Right hindlimb (tissue), 1 donor: ENCODE measurements around the gene RBM48.
"Not testable (repeated sequence)": the region's sequence is repeated elsewhere in the genome, so short reads cannot be mapped to it uniquely, and the experiment has no call there.

Source experiments
- DNase-seq: peaks from one replicate; pipeline ENCODE4 v3.0.0-alpha.2; 2018

RBM48 gene

DNA sequence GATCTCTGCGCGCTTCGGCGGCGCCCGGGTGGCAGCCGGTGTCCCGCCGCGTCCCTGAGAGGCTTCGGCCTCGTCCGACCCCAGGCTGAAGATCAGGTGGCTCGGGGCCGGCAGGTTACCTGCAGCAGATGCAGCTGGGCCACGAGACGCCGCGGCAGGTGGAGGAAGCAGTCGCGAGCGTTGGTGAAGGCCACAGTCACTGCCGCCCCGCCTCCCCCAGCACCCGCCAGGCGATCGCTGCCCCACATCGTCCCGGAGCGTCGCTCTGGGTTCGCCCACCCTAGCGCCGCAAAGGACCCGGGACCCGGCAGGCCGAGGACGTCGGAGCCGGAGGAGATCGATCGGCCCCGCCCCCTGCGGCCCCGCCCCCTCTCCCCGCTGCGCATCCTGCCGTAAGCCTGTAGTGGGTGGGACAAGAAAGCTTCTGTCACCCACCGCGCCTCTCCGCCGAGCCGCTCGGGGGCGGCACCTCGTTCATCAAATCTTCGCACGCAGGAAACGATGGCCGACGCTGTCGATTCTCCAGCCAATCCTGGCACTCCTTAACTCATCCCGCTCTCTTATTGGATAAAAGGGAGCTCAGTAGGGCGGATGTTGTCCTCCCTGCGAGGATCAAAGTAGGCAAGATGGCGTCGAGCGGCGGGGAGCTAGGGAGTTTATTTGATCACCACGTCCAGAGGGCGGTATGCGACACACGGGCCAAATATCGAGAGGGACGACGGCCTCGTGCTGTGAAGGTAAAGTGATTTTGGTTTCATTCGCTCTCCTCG is at the start of gene RBM48, which contains the start of gene PEX1:
TSS of gene RBM48 (plus strand) at position 608 of the 770 bp plus-strand sequence. CDS start at position 627, 19 bp downstream.
TSS of gene PEX1 (minus strand) at position 333 of the 770 bp plus-strand sequence. CDS start at position 248, 85 bp downstream.
- DNase-seq, result peak; percentile 99

DNA sequence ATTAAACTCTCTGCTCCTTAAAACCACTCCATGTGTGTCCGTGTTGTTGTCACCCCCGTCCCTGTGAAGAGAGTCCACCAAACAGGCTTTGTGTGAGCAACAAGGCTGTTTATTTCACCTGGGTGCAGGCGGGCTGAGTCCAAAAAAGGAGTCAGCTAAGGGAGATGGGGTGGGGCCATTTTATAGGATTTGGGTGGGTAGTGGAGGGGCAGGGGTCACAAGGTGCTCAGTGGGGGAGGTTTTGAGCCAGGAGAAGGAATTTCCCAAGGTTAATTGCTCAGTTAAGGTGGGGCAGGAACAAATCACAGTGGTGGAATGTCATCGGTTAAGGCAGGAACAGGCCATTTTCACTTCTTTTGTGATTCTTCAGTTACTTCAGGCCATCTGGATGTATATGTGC is 49.4 kb upstream of the RBM48 start:
- not testable (repeated sequence) for DNase-seq

DNA sequence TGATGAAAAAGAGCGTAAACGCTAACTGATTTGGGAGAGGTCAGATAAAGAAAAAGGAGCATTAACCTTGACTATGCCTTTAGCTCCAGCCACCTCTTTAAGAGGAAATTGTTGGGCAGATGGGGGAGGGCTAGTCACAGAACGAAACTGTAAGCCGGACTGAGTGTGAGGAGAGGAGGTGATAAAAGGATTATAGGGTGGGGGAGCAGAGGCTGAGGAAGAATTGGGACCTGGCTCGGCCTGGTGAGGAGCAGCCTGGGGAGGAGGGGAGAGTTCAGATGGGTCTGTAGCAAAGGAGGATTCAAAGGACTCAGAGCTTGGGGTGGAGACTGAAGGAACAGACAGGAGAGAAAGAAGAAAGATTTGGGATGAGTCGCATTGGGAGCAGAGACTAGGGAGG is 45.0 kb upstream of the RBM48 start:
- not testable (repeated sequence) for DNase-seq

DNA sequence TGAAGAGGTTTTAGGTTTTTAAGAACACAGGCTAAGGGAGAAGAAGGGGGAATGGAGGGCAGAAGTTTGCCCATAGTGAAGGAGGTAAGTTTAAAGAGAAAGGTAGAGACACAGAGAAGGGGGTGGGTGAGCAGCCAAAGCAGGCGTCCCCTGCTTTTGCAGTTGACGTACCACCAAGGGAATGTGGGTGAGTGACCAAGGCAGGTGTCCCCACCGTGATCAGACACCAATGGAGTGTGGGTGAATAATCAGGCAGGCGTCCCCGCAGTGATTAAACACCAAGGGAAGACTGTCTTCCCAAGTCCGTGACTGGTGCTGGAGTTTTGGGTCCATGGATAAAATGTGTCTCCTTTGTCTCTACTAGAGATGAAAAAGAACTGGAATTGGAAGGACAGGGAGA is 44.4 kb upstream of the RBM48 start:
- not testable (repeated sequence) for DNase-seq

DNA sequence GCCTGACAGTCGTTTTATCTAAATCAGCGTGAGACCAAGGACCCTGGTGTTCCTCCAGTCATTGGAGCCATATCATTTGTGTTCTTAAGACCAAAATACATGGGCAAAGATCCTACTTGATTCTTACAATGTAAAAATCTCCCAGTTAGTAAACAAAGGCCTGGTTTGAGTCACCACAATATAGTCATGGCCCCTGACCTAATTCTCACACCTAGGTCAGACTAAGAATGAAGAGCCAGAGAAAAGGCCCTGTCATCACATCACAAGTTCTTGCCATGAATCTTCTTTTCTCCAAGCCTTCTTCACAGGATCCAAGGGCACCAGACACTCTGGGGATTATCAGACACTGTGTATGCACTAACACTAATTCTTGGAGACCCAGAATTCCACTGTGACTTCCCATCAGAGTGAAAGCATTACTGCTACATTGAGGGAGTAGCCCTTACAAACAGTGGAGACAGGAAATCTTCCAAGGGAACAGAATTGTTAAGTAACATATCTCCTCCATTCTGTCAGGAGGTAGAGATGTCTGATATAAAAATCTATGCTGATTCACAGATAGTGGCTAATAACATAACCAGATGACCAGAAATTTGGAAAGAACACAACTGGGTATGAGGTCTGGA is 43.2 kb upstream of the RBM48 start:
- DNase-seq, result no peak

DNA sequence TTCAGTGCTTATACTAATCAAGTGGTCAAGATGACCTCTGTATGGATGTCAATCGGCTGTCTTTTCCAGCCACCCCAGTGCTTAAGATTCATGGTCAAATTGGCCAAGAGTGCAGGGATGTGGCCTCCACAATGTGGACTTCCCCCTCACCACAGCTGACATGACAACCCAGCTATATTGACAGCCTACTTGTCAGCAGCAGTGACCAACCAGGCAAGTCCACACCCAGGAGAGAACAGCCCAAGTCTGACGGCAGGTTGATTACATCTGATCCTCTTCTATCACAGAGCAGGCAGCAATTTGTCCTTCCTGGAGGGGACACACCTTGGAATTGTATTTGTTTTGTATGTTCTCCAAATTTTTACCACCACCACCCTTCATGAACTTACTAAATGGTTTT is 42.6 kb upstream of the RBM48 start:
- DNase-seq, result no peak

DNA sequence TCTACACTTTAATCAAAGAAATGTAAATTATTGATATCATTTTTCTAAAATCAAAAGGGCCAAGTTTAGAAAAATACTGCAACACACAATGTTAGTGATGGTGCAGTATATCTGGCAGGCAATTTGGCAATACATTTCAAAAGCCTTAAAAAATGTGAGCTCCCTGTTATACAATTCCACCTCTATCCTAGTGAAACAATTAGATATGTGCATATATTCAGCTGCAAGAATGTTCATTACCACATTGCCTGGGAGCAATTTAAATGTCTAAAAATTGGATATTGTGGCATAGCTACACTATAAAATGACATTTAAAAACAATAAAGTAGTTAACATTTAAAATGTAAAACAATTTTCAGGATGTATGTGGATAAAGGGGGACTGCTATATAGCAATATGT is 40.8 kb upstream of the RBM48 start:
- DNase-seq, result no peak

DNA sequence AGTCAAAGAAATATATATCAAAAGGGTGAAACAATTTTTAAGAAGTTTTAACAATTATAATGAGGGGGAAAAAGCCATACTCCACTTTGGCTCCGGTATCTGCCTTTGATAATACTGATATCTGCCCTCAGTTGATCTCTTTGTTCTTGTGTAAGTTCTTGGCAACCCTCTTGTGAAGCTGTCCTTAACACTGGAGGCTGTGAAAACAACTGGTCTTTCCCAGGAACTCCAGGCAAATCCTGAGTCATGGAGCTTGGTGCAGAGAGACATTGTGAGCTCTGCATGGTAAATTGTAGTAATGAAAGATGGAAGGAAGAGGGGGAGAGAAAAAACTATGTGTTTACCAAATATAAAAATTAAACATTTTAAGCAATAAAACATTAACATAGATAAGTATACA is 39.0 kb upstream of the RBM48 start:
- DNase-seq, result no peak

DNA sequence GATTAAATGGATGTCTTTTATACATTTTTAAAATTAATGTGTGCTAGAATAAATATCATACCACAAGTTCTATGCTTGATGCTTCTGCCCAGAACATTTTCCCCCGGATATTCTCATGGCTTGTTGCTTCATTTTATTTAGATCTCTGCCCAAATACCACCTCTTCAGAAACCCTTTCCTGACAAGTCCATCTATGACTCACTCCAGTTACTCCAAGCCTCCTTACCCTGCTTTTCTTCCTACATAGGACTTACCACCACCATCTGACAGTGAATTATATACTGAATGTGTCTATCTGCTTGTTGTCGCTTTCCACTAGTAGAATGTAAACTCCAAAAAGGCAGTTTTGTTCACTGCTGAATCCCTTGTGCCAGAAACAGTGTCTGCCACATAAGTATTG is 31.7 kb upstream of the RBM48 start:
- no peak for DNase-seq

DNA sequence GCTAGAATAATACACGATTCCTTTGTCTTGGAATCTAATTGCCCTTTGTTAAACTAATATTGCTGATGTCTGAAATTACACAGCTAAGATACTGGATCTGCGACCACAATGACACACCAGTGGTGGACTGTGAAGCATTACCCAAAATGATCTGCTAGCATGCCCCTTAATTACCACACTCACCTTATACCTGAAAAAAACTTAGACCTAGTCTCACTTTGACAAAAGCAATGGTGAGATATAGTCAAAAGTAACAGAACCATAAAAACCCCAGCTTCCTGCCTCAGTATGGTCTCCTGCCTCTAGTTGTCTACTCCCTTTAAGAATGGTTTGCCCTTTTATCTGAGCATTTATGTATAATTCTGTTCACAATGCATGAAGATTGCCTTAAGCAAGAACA is 30.0 kb upstream of the RBM48 start:
- no peak for DNase-seq

DNA sequence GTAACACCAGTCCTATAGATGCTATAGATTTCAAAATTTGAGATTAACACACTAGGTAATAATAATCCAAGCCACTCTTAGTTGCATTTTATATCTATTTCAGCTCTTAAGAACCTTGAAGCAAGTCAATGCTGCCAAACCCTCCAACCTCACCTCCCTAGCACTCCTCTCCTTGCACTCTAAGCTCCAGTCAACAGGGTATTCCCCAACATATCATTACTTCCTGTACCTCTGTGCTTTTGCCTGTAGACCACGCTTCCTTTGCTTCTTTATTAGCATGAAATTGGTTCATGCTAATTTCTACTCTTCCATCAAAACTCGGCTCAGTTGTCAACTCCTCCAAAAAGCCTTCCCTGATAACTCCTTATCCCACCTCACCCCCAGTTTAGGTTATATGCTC is 24.8 kb upstream of the RBM48 start:
- DNase-seq, result no peak

DNA sequence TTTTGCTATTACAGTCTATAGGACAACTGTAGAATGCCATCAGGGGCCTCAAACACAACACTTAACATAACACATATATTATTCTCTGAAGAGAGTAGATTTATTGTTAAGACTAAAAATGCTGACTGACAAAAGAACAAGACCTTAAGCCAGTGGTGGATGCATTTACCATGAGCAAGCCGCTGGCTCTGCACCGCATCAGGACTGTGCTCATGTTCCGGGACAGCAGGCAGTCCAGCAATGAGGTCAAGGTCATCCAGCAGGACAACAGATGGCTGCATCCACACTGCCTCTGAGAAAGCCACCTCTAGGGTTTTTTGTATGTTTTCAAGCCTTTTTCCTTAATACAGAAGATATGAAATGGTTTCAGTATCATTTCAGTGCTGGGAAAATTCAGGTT is 24.0 kb upstream of the RBM48 start:
- no peak for DNase-seq

DNA sequence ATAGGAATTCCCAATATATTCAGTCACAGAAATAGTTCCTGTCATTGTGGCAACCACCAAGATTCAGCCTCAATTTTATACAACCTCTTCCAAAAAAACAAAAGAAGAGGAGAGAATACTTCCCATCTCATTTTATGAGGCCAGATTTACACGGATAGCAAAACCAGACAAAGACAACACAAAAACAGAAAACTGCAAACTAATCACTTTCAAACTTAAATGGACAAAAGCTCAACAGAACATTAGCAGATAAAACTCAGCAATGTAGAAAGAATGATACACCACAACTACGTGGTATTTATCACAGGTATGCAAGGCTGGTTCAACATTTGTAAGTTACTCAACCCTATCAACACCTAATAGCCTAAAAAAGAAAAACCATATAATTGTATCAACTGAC is 22.2 kb upstream of the RBM48 start:
- DNase-seq, result no peak

DNA sequence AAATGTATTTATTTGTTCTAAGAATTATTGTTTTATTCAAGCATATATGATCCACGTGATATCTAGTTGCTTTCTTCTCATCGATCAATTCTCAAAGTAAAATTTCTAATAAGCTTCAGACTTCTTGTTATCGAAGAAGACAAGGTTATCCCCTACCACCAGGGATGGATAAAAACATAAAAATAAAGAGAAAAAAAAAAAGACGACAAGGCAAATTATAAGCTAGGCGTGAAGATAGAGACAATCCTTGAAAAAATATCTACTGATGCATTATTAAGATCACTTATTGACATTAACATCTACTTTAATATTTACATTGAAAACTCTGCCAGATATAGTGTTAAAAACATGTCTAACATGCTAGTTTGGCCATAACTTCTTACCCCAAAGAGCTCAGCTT is 19.6 kb upstream of the RBM48 start:
- no peak for DNase-seq

DNA sequence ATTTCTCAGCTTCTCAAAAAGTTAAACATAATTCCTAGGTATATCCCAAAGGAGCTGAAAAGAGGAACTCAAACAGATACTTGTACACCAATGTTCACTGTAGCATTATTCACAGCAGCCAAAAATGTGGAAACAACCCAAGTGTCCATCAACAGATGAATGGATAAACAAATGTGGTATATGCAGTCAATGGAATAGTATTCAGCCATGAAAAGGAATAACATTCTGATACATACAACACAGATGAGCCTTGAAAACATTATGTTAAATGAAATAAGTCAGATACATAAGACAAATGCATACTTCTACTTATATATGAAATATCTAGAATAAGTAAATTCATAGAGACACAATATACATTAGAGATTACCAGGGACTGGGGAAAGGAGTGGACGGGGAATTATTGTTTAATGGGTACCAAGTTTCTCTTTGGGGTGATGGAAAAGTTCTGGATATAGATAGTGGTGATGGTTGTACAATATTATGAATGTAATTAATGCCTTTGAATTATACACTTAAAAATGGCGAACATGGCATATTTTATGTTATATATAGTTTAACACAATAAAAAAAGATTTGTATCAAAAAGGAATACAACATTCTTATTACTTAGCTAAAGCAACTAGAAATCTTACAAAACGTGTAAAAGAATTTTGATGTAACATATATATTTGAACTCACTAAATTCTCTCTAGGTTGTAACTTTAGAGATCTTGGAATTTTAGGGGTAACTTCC is 15.3 kb upstream of the RBM48 start:
- no peak for DNase-seq

DNA sequence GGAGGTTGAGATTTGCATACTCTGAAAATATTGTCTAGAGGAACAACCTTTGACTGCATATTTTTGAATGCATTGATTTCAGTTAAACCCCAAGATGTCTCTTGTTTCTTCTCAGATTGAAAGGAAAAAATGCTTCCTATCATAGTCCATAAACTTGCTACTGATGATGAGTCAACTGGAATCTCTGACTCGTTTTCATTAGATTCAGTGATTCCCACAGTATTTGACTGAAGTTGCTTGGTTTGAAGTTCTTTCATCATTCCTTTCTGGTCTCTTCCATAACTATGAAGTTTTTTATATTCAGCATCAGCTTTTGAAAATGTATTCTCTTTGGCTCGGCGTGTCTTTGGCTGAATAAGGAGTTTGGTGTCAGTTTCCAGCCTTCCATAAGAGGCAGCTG is 11.0 kb upstream of the RBM48 start:
- DNase-seq, result no peak

DNA sequence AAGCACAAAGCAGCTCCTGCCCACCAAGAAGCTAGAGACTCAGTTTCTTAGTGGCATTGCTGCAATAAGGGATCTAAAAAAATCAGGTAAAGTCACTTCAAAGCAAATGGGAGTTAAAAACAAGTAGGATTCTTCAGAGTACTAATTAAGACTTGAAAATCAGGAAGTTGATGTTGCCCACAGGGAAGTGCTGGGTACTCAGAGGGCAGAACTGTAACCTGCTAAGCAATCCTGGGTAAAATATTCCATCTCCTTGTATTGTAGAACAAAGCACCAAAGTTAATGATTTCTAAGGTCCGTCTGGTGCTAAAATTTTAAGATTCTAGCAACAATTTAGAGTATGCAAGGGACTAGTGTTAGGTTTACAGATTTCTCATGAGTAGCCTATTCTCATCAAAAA is 8.6 kb upstream of the RBM48 start:
- no peak for DNase-seq

DNA sequence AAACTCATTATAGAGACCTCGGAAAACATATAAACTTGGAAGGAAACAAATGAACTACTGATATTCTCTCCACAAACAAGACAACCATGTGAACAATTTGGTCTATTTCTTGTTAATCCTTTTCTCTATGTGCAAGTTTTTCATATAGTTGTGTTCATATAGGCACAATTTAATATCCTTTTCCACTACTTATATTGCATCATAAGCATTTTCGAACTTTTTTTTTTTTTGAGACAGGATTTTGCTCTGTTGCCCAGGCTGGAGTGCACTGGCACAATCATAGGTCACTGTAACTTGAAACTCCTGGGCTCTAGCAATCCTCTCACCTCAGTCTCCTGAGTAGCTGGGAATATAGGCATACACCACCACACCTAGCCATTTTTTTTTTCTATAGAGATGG is 5.5 kb upstream of the RBM48 start:
- no peak for DNase-seq

DNA sequence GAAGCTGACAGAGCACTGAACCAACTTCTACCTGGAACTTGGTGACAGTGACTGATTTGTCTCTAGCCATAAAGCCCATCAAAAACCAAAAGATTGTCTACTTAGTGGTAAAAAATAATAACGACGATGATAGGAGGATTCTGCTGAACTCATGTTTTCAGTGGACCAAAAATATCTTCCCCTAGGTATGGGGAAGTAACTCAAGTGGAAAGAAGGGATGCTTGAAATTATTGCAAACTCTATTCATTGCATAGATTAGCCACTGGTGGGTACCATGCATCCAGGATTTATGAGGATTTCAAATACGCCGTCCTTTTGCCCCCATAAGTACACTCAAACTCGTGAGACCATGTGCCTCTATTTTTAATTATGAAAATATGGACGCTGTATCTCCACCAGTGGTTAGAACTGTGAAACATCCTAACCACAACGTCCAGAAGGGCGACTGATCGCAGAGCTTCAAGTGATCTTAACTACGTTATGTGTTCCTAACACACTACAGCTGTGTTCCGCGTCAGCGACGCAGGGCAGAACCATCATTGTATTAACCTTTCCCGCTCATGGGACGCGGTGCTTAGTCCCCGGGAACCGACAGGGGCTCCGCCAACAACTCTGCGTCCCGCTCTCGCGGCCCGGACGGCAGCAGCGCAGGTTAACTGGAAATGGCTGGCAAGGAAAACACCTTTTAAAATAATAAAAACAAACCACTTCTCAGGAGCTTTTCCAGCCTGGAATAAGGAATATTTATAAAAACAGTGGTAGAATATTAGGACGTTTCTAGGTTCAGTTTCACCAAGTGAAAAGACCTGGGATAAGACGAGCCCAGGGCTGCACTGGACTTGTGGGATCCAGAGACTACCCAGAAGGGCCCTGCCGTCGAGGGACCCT is 1.1 kb upstream of the RBM48 start:
- peak; percentile 50 for DNase-seq

DNA sequence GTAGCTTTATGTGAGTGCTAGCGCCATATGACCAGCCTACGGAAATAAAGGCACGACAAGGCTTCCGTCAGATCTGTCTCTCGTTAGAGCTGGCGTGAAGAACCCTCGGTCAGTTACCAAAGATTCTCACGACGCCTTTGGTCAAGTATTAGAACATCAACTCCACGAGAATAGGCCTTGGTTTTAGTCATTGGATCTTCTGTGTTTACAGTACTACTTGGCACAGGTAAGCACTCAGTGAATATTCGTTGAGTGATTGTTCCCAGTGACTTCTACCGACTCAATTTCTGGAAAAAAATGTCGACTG is 316 bp downstream of the RBM48 start:
- no peak for DNase-seq

DNA sequence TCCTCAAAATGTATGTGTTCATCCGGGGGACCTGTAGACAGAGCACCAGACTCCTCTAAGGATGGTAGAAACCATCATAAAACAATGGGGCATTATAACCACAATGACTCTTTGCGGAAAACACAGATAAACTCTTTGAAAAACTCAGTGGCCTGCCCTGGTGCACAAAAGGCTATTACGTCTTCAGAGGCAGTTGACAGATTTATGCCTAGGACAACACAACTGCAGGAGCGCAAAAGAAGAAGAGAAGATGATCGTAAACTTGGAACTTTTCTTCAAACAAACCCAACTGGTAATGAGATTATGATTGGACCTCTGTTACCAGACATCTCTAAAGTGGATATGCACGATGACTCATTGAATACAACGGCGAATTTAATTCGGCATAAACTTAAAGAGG is 6.0 kb downstream of the RBM48 start:
- DNase-seq, result no peak

DNA sequence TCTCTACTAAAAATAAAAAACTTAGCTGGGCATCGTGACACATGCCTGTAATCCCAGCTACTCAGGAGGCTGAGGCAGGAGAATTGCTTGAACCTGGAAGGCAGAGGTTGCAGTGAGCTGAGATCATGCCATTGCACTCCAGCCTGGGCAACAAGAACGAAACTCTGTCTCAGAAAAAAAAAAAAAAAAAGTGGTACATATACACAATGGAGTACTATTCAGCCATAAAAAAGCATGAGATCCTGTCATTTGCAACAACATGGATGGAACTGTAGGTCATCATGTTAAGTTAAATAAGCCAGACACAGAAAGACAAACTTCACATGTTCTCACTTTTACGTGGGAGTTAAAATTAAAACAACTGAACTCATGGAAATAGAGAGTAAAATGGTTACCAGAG is 14.9 kb downstream of the RBM48 start:
- not testable (repeated sequence) for DNase-seq

DNA sequence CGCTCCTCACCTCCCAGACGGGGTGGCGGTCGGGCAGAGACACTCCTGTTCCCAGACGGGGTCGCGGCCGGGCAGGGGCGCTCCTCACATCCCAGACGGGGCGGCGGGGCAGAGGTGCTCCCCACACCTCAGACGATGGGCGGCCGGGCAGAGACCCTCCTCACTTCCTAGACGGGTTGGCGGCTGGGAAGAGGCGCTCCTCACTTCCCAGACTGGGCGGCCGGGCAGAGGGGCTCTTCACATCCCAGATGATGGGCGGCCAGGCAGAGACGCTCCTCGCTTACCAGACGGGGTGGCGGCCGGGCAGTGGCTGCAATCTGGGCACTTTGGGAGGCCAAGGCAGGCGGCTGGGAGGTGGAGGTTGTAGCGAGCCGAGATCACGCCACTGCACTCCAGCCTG is 16.5 kb downstream of the RBM48 start:
- not testable (repeated sequence) for DNase-seq
